Neural cell (in vitro differentiated cells): ENCODE results near the gene ATP10D. TPM values are rescaled to one million over a fixed set of nuclear protein-coding genes. Genes with fewer than 3 reads are reported as not detected.
"Not testable (repeated sequence)": the region's sequence is repeated elsewhere in the genome, so short reads cannot be mapped to it uniquely, and the experiment has no call there.

Experiments used
- H2AFZ ChIP-seq: fragments of 200-600, 300-800 bp; sonication (generic), shearing (Covaris generic); 2 replicates; pipeline ENCODE4 v1.6.0; 2014; ENCODE audit warnings: low read depth, mild to moderate bottlenecking, antibody characterized with exemption, low read length, moderate library complexity
- H3F3A ChIP-seq: fragments of 200-600 bp; shearing (Covaris generic); 2 replicates; pipeline ENCODE4 v1.6.1; 2016; ENCODE audit warnings: mild to moderate bottlenecking, moderate library complexity, mixed read lengths, antibody characterized with exemption, low read length; ENCODE audit not compliant: insufficient read depth, poor library complexity, severe bottlenecking
- H3K27ac ChIP-seq: fragments of 200-600, 300-800 bp; sonication (generic), shearing (Covaris generic); 2 replicates; pipeline ENCODE4 v1.5.1; 2014; ENCODE audit warnings: mild to moderate bottlenecking, low read length, moderate library complexity
- H3K27me3 ChIP-seq: fragments of 300-800, 200-600 bp; sonication (generic), shearing (Covaris generic); 2 replicates; pipeline ENCODE4 v1.6.0; 2014; ENCODE audit warnings: mild to moderate bottlenecking, low read depth, low read length, moderate library complexity; ENCODE audit not compliant: insufficient read depth
- H3K36me3 ChIP-seq: fragments of 300-800, 200-600 bp; sonication (generic), shearing (Covaris generic); 2 replicates; pipeline ENCODE4 v1.5.1; 2014; ENCODE audit warnings: mild to moderate bottlenecking, antibody characterized with exemption, low read length, moderate library complexity; ENCODE audit not compliant: insufficient read depth
- H3K4me2 ChIP-seq: fragments of 300-800, 200-600 bp; sonication (generic), shearing (Covaris generic); 2 replicates; pipeline ENCODE4 v1.6.0; 2014; ENCODE audit warnings: mild to moderate bottlenecking, low read length
- H3K4me3 ChIP-seq: fragments of 300-800, 200-600 bp; sonication (generic), shearing (Covaris generic); 2 replicates; pipeline ENCODE4 v1.5.1; 2014; ENCODE audit warnings: mild to moderate bottlenecking, low read length, moderate library complexity
- H3K79me2 ChIP-seq: fragments of 200-600 bp; shearing (Covaris generic); replicated peaks from 2 replicates; pipeline ENCODE4 v1.6.0; 2014; ENCODE audit warnings: mild to moderate bottlenecking, low read length, moderate library complexity; ENCODE audit not compliant: insufficient read depth
- H3K9ac ChIP-seq: fragments of 300-800, 200-600 bp; sonication (generic), shearing (Covaris generic); 2 replicates; pipeline ENCODE4 v1.6.1; 2016; ENCODE audit warnings: mild to moderate bottlenecking, low read length, mixed read lengths
- H3K9me2 ChIP-seq: fragments of 200-600 bp; shearing (Covaris generic); 2 replicates; pipeline ENCODE4 v1.6.1; 2016; ENCODE audit warnings: mild to moderate bottlenecking, low read length, mixed read lengths; ENCODE audit not compliant: insufficient read depth
- H3K9me3 ChIP-seq: fragments of 200-600, 300-800 bp; sonication (generic), shearing (Covaris generic); 2 replicates; pipeline ENCODE4 v1.6.1; 2016; ENCODE audit warnings: mild to moderate bottlenecking, mixed run types, low read length, moderate library complexity, mixed read lengths
- H4K20me1 ChIP-seq: fragments of 200-600 bp; shearing (Covaris generic); 2 replicates; pipeline ENCODE4 v1.6.1; 2016; ENCODE audit warnings: mild to moderate bottlenecking, mixed run types; ENCODE audit not compliant: insufficient read depth
- EP300 ChIP-seq: fragments of 450-650 bp; conservative IDR thresholded peaks from 2 replicates; pipeline ENCODE4 v1.6.1; 2014; ENCODE audit warnings: antibody characterized with exemption, mild to moderate bottlenecking, moderate library complexity; ENCODE audit not compliant: poor library complexity, severe bottlenecking
- EZH2 ChIP-seq: fragments of 200-600, 300-800 bp; shearing (Covaris generic), sonication (generic); IDR thresholded peaks from 2 replicates; pipeline ENCODE4 v1.6.1; 2014; ENCODE audit warnings: antibody characterized with exemption, low read length, borderline replicate concordance, mild to moderate bottlenecking; ENCODE audit not compliant: insufficient read depth, poor library complexity, severe bottlenecking
- MXI1 ChIP-seq: fragments of 450-650 bp; conservative IDR thresholded peaks from 2 replicates; pipeline ENCODE4 v1.6.1; 2014; ENCODE audit warnings: antibody characterized with exemption, mild to moderate bottlenecking; ENCODE audit not compliant: poor library complexity, severe bottlenecking
- POLR2AphosphoS5 ChIP-seq: IDR thresholded peaks from 2 replicates; pipeline ENCODE4 v1.6.1; 2012
- RAD21 ChIP-seq: fragments of 450-650 bp; conservative IDR thresholded peaks from 2 replicates; pipeline ENCODE4 v1.6.1; 2014; ENCODE audit warnings: antibody characterized with exemption, mild to moderate bottlenecking, moderate library complexity
- SMC3 ChIP-seq: fragments of 450-650 bp; conservative IDR thresholded peaks from 2 replicates; pipeline ENCODE4 v1.6.1; 2014; ENCODE audit warnings: antibody characterized with exemption, mild to moderate bottlenecking, moderate library complexity; ENCODE audit not compliant: poor library complexity
- TAF1 ChIP-seq: IDR thresholded peaks from 2 replicates; pipeline ENCODE4 v1.6.1; 2012; ENCODE audit warnings: low read depth
- polyA plus RNA-seq: library from polyadenylated mRNA; depleted of rRNA; stranded (reverse); fragments of >200 nt; gene quantifications from 2 replicates; pipeline ENCODE4 v1.2.3, GENCODE V29; 2014
- TF ChIP-seq, protein P1 (sequence below): IDR thresholded peaks from 2 replicates; pipeline ENCODE4 v1.6.1; 2012; ENCODE audit warnings: borderline replicate concordance
- TF ChIP-seq, protein P2 (sequence below): fragments of 450-650 bp; IDR thresholded peaks from 2 replicates; pipeline ENCODE4 v1.5.1; 2014; ENCODE audit warnings: antibody characterized with exemption, mild to moderate bottlenecking, moderate library complexity; ENCODE audit not compliant: poor library complexity, severe bottlenecking

Gene ATP10D
- polyA plus RNA-seq, 1 donor from 2014 or later, result 4.5 TPM

- H3K27ac ChIP-seq, result no peak overlapping the region
- no peak overlapping the region for H3K9ac ChIP-seq
- H3K9me2 ChIP-seq, result no peaks in the 10 kb centered on the region
- TF ChIP-seq, protein P1, sequence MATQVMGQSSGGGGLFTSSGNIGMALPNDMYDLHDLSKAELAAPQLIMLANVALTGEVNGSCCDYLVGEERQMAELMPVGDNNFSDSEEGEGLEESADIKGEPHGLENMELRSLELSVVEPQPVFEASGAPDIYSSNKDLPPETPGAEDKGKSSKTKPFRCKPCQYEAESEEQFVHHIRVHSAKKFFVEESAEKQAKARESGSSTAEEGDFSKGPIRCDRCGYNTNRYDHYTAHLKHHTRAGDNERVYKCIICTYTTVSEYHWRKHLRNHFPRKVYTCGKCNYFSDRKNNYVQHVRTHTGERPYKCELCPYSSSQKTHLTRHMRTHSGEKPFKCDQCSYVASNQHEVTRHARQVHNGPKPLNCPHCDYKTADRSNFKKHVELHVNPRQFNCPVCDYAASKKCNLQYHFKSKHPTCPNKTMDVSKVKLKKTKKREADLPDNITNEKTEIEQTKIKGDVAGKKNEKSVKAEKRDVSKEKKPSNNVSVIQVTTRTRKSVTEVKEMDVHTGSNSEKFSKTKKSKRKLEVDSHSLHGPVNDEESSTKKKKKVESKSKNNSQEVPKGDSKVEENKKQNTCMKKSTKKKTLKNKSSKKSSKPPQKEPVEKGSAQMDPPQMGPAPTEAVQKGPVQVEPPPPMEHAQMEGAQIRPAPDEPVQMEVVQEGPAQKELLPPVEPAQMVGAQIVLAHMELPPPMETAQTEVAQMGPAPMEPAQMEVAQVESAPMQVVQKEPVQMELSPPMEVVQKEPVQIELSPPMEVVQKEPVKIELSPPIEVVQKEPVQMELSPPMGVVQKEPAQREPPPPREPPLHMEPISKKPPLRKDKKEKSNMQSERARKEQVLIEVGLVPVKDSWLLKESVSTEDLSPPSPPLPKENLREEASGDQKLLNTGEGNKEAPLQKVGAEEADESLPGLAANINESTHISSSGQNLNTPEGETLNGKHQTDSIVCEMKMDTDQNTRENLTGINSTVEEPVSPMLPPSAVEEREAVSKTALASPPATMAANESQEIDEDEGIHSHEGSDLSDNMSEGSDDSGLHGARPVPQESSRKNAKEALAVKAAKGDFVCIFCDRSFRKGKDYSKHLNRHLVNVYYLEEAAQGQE, result no peak
- TF ChIP-seq EZH2 (no peak), POLR2AphosphoS5 (no peak), EP300 (no peak), SMC3 (no peak), TAF1 (no peak), MXI1 (no peak)
- TF ChIP-seq, protein P2, sequence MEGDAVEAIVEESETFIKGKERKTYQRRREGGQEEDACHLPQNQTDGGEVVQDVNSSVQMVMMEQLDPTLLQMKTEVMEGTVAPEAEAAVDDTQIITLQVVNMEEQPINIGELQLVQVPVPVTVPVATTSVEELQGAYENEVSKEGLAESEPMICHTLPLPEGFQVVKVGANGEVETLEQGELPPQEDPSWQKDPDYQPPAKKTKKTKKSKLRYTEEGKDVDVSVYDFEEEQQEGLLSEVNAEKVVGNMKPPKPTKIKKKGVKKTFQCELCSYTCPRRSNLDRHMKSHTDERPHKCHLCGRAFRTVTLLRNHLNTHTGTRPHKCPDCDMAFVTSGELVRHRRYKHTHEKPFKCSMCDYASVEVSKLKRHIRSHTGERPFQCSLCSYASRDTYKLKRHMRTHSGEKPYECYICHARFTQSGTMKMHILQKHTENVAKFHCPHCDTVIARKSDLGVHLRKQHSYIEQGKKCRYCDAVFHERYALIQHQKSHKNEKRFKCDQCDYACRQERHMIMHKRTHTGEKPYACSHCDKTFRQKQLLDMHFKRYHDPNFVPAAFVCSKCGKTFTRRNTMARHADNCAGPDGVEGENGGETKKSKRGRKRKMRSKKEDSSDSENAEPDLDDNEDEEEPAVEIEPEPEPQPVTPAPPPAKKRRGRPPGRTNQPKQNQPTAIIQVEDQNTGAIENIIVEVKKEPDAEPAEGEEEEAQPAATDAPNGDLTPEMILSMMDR, result no peak
- H3K4me3 ChIP-seq, result no peak overlapping the region
- H3K79me2 ChIP-seq, result no peaks in the 10 kb centered on the region
- H2AFZ ChIP-seq, result no peak overlapping the region
- no peaks in the 10 kb centered on the region for H4K20me1 ChIP-seq
- no peaks in the 10 kb centered on the region for H3K36me3 ChIP-seq
- no peaks in the 10 kb centered on the region for H3F3A ChIP-seq
- H3K4me2 ChIP-seq, result no peak overlapping the region
- H3K27me3 ChIP-seq, result no peaks in the 10 kb centered on the region
- no peaks in the 10 kb centered on the region for H3K9me3 ChIP-seq
These were observed 68.5 kb downstream of the ATP10D start for GRCh38 chr4:47553329-47554125.

DNA sequence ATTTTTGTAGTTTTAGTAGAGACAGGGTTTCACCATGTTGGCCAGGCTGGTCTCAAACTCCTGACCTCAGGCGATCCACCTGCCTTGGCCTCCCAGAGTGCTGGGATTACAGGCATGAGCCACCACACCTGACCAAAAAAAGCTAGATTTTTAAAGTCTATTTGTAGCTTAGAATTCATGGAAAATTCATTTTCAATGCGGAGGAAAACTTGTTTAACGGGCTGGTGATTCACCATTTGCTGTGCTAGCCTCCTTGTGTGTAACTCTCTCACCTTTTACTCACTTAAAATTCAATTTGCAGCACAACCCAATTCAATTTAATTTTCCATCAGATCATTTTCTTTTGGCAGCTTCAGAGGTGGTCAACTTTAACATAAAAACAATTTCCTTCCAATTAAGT is 70.8 kb downstream of the ATP10D start:
- not testable (repeated sequence) for H4K20me1 ChIP-seq, H3K9ac ChIP-seq, H3K9me2 ChIP-seq, H3K4me3 ChIP-seq, H3K79me2 ChIP-seq, H3F3A ChIP-seq, H3K27me3 ChIP-seq, H3K36me3 ChIP-seq, H2AFZ ChIP-seq, H3K9me3 ChIP-seq, H3K4me2 ChIP-seq, H3K27ac ChIP-seq

DNA sequence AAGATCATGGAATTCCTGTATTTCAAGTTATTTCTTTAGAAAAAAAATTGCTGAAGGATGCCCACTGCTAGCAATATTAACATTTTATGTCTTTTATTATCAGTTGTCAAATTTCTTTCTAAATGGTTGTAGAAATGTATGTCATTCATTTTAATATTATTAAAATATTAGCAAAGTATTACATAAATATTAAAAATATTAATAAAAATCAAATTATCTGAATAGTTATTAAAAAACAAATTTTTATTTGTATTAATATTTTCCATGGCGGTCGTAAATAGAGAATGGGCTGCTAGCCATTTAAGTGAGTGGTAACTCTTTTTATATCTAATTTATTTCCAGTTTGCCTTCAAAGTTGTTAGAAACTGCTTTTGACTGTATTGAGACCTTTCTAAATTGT is 72.2 kb downstream of the ATP10D start:
- Histone ChIP-seq H3K36me3 (no peaks in the 10 kb centered on the region), H3K27ac (no peak overlapping the region), H3K9ac (no peak overlapping the region), H3K79me2 (no peaks in the 10 kb centered on the region), H4K20me1 (no peaks in the 10 kb centered on the region), H3K9me3 (no peaks in the 10 kb centered on the region), H3F3A (no peaks in the 10 kb centered on the region), H3K4me2 (no peak overlapping the region), H2AFZ (no peak overlapping the region), H3K9me2 (no peaks in the 10 kb centered on the region), H3K4me3 (no peak overlapping the region), H3K27me3 (no peaks in the 10 kb centered on the region)
- TF ChIP-seq RAD21 (no peak), SMC3 (no peak), POLR2AphosphoS5 (no peak), EP300 (no peak), EZH2 (no peak), MXI1 (no peak), TAF1 (no peak)
- TF ChIP-seq, protein P2, result no peak
- TF ChIP-seq, protein P1, result no peak
